Muscle of back (tissue), 11 donors: ENCODE data around the gene KEL. TPM values are rescaled to one million over a fixed set of nuclear protein-coding genes. Genes with fewer than 3 reads are reported as not detected.

Experiments
- DNase-seq, 3 donors: peaks; one replicate each; pipeline versions ENCODE4 v3.0.0 to v3.0.0-alpha.2; 2013
- polyA plus RNA-seq, 10 donors: library from polyadenylated mRNA; unstranded; fragments of 120-200 nt; gene quantifications; one replicate each; pipeline ENCODE4 v1.2.1, GENCODE V29; 2013; ENCODE audit not compliant: insufficient read length in 10 of 10

KEL gene
- polyA plus RNA-seq, 10 donors: 0.58 to 3.0 (median 0.89) TPM

GRCh38 chr7:142927949-142928348 lies 34.2 kb downstream of the KEL start:
- no peak for DNase-seq

GRCh38 chr7:142927085-142927745 lies 34.9 kb downstream of the KEL start:
- DNase-seq: peak in 1 of 3 donors; percentile 9

GRCh38 chr7:142925413-142925812 lies 36.8 kb downstream of the KEL start:
- DNase-seq: no peak

- no peak for DNase-seq
Measured at GRCh38 chr7:142923391-142923790, 38.8 kb downstream of the KEL start.

GRCh38 chr7:142919656-142920055 lies 42.5 kb downstream of the KEL start:
- no peak for DNase-seq

- no peak for DNase-seq
Measured at GRCh38 chr7:142918901-142919300, 43.3 kb downstream of the KEL start.

- DNase-seq: no peak
Measured at GRCh38 chr7:142917447-142917846, 44.7 kb downstream of the KEL start.

- DNase-seq: no peak
Measured at GRCh38 chr7:142916508-142916907, 45.7 kb downstream of the KEL start.

- DNase-seq: no peak
Measured at GRCh38 chr7:142915315-142915714, 46.8 kb downstream of the KEL start.

- no peak for DNase-seq
Measured at GRCh38 chr7:142914121-142914520, 48.0 kb downstream of the KEL start.

- no peak for DNase-seq
Measured at GRCh38 chr7:142913566-142913965, 48.6 kb downstream of the KEL start.

GRCh38 chr7:142913051-142913450 lies 49.1 kb downstream of the KEL start:
- no peak for DNase-seq

- DNase-seq: no peak
Measured at GRCh38 chr7:142910481-142910880, 51.7 kb downstream of the KEL start.

GRCh38 chr7:142910031-142910433 lies 52.1 kb downstream of the KEL start:
- DNase-seq: no peak

GRCh38 chr7:142908921-142909890 lies 53.0 kb downstream of the KEL start:
- DNase-seq: no peak

GRCh38 chr7:142908290-142908689 lies 53.9 kb downstream of the KEL start:
- DNase-seq: no peak

- DNase-seq: no peak
Measured at GRCh38 chr7:142906643-142907042, 55.5 kb downstream of the KEL start.

GRCh38 chr7:142905759-142906158 lies 56.4 kb downstream of the KEL start:
- DNase-seq: no peak

GRCh38 chr7:142904128-142904527 lies 58.0 kb downstream of the KEL start:
- DNase-seq: no peak

GRCh38 chr7:142901426-142902259 lies 60.5 kb downstream of the KEL start:
- no peak for DNase-seq

GRCh38 chr7:142899661-142900060 lies 62.5 kb downstream of the KEL start:
- no peak for DNase-seq
